Activated CD4-positive, alpha-beta T cell treated with anti-CD3 and anti-CD28 coated beads for 36 hours (primary cell): ENCODE measurements around the gene GOLGA8B. TPM values are rescaled to one million over a fixed set of nuclear protein-coding genes. Genes with fewer than 3 reads are reported as not detected.
A peak's percentile ranks its signal among the peaks of the same experiment; 100 is the strongest.
"Not testable (repeated sequence)": the region's sequence is repeated elsewhere in the genome, so short reads cannot be mapped to it uniquely, and the experiment has no call there.

ENCODE experiments used
- ATAC-seq: fragments of 200-7000 bp; cut with Tn5 transposase; one replicate; pipeline ENCODE4 v1.10.0; 2021; ENCODE audit warnings: mild to moderate bottlenecking, moderate library complexity
- CTCF ChIA-PET: fragments of 350-600 bp; sonication (Branson Sonifier 250); formaldehyde crosslinking; loops from one replicate; lab custom pipeline; 2021; ENCODE audit warnings: antibody characterized with exemption; lab: Charles Lee
- POLR2A ChIA-PET: fragments of 350-600 bp; sonication (Branson Sonifier 250); formaldehyde crosslinking; loops from one replicate; lab custom pipeline; 2021; ENCODE audit warnings: antibody characterized with exemption, inconsistent platforms; lab: Charles Lee
- DNase-seq: peaks from one replicate; pipeline ENCODE4 v3.0.0-alpha.2; 2020
- H3K27ac Mint-ChIP-seq: one replicate; pipeline ENCODE4 v1.8.0; 2021; ENCODE audit warnings: mixed read lengths
- H3K27me3 Mint-ChIP-seq: one replicate; pipeline ENCODE4 v1.8.0; 2021; ENCODE audit warnings: mixed read lengths
- H3K36me3 Mint-ChIP-seq: one replicate; pipeline ENCODE4 v1.8.0; 2021; ENCODE audit warnings: low read depth, mixed read lengths
- H3K4me1 Mint-ChIP-seq: one replicate; pipeline ENCODE4 v1.8.0; 2021; ENCODE audit warnings: mixed read lengths
- H3K4me3 Mint-ChIP-seq: one replicate; pipeline ENCODE4 v1.8.0; 2021; ENCODE audit warnings: mild to moderate bottlenecking, moderate library complexity, mixed read lengths
- H3K9me3 Mint-ChIP-seq: one replicate; pipeline ENCODE4 v1.8.0; 2021; ENCODE audit warnings: low read depth, mixed read lengths
- intact Hi-C, 2 experiments: fragments of 100-400 bp; cut with DNase I in 1 of 2; cut with micrococcal nuclease in 1 of 2; formaldehyde crosslinking; loops; one replicate each; pipeline versions ENCODE4 v1.14.2 to v1.15.1; 2022 to 2024; cut with DNase I, micrococcal nuclease
- total RNA-seq, 2 experiments: library from RNA; stranded (reverse); gene quantifications; one replicate each; pipeline ENCODE4 v1.2.3, GENCODE V29; 2021

Gene GOLGA8B
- total RNA-seq, 2 experiments from 2014 or later = 47.9 to 49.4 TPM

DNA sequence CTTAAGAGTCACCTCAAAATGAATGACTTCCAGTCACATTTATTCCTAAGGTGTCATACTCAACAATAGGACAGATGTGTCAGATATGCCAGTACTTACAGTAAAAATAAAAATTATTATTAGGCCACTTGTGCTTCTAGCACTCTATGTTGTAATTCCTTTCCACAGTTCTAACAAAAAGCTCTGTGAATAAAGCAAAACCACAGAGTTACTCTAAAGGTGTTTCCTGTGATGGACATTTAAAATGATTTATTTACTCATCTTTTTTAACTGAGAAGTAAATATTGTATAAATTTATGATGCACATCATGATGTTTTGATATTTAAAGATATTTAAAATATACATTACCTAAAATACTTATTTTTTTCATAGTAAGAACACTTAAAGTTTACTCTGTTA lies 13.9 kb upstream of the GOLGA8B start:
- ChIA-PET CTCF (no interaction called here), POLR2A (no interaction called here)
- Mint-ChIP-seq H3K27me3 (peaks cover 15% of the 10 kb centered on the region), H3K4me3 (no peak overlapping the region), H3K36me3 (no peaks in the 10 kb centered on the region), H3K27ac (no peak overlapping the region), H3K9me3 (no peaks in the 10 kb centered on the region), H3K4me1 (no peaks in the 10 kb centered on the region)
- ATAC-seq (no peak), DNase-seq (no peak)
- intact Hi-C loops = no loop called here

DNA sequence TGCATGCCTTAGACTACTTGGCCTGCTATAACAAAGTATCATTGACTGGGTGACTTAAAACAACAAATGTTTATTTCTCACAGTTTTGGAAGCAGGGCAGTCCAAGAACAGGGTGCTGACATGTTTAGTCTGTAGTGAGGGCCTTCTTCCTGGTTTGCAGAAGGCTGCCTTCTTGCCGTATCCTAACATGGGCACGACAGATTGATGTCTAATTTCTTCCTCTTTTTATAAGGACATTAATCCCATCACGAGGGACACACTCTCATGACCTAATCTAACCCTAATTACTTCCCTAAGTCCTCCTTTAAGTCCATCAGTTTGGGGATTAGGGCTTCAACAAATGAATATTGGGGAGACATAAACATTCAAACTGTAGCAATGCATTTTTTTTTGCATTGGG lies 10.9 kb upstream of the GOLGA8B start:
- CTCF ChIA-PET = no interaction called here
- Mint-ChIP-seq H3K4me1 (no peaks in the 10 kb centered on the region), H3K9me3 (no peaks in the 10 kb centered on the region), H3K27ac (no peak overlapping the region), H3K36me3 (no peaks in the 10 kb centered on the region), H3K4me3 (no peak overlapping the region), H3K27me3 (peaks cover 8% of the 10 kb centered on the region)
- ATAC-seq (no peak), DNase-seq (no peak)
- intact Hi-C loops = no loop called here
- POLR2A ChIA-PET = no interaction called here

DNA sequence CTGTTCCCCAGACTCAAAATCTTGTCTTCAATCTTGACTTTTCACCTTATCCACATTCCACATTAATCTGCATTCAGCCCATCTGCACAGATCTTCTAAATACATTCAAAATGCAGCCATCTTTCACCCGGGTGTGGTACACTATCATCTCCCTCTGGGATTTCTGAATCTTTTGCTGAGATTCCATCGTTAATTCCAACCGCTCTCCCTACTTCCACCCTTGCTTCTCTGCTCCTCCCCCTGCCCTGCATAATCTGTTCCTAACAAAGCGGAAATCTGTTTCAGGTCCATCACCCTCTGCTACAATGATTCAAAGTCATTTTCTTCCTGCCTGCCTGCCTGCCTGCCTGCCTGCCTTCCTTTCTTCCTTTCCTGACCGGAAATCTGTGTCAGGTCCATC lies 7.9 kb upstream of the GOLGA8B start:
- H3K27ac Mint-ChIP-seq = no peak overlapping the region
- CTCF ChIA-PET = no interaction called here
- H3K9me3 Mint-ChIP-seq = no peaks in the 10 kb centered on the region
- intact Hi-C loops = no loop called here
- H3K36me3 Mint-ChIP-seq = no peaks in the 10 kb centered on the region
- peaks cover 3% of the 10 kb centered on the region for H3K4me1 Mint-ChIP-seq
- H3K27me3 Mint-ChIP-seq = peaks cover 11% of the 10 kb centered on the region
- no peak overlapping the region for H3K4me3 Mint-ChIP-seq
- DNase-seq = no peak
- POLR2A ChIA-PET = no interaction called here
- no peak for ATAC-seq

DNA sequence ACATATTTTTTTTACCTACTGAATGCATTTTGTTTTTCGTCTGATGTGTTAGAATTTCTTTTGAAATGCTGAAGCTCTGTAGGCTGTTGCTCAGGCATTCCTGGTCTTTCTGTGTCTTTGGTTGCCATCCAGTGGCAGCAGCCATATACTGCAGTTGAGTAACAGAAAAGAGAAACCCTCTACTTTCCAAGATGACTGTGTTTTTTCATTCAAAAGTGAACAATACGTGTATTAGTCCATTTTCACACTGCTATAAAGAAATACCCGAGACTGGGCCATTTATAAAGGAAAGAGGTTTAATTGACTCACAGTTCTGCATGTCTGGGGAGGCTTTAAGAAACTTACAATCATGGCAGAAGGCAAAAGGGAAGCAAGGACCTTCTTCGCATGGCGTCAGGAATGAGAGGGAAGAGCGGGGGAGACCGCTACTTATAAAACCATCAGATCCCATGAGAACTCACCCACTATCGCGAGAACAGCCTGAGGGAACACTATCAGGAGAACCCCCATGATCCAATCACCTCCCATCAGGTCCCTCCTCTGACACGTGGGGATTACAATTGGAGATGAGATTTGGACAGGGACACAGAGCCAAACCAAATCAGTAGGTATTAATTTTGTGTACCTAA lies 4.7 kb upstream of the GOLGA8B start:
- no peaks in the 10 kb centered on the region for H3K9me3 Mint-ChIP-seq
- no peaks in the 10 kb centered on the region for H3K36me3 Mint-ChIP-seq
- intact Hi-C loops = loop anchor here (1.0 to 5.0 kb wide), 11 partner anchors 71 to 526 kb away; partner anchors contain the start of genes NOP10 (in 2 of the 2), NUTM1 (in 2 of the 2), GOLGA8A (in 1 of the 2) and KATNBL1 (in 1 of the 2)
- DNase-seq (peak; percentile 78), ATAC-seq (peak; percentile 64)
- CTCF ChIA-PET = interaction anchor here (0.7 to 1.9 kb wide), 22 partner anchors 23 to 525 kb away, joined by 3 to 12 read pairs (median 3); partner anchors contain the start of genes GOLGA8A, KATNBL1 and NOP10
- H3K4me3 Mint-ChIP-seq = peak overlapping the region; percentile 74
- H3K27me3 Mint-ChIP-seq = peaks cover 22% of the 10 kb centered on the region
- H3K27ac Mint-ChIP-seq = peak overlapping the region; percentile 71
- POLR2A ChIA-PET = no interaction called here
- H3K4me1 Mint-ChIP-seq = peaks cover 6% of the 10 kb centered on the region

- intact Hi-C loops = loop anchor here in 1 of 2 experiments (5.0 kb wide), 2 partner anchors 149 to 474 kb away; partner anchors contain the start of gene GOLGA8A
- ATAC-seq, H3K9me3 Mint-ChIP-seq, H3K36me3 Mint-ChIP-seq, H3K27ac Mint-ChIP-seq, H3K4me3 Mint-ChIP-seq, CTCF ChIA-PET, DNase-seq, POLR2A ChIA-PET: not testable (repeated sequence)
- Mint-ChIP-seq H3K27me3 (peaks cover 16% of the 10 kb centered on the region), H3K4me1 (peaks cover 20% of the 10 kb centered on the region)
Observed at GRCh38 chr15:34585966-34586365, 2.5 kb upstream of the GOLGA8B start.

- H3K4me3 Mint-ChIP-seq = no peak overlapping the region
- no peaks in the 10 kb centered on the region for H3K9me3 Mint-ChIP-seq
- peaks cover 24% of the 10 kb centered on the region for H3K4me1 Mint-ChIP-seq
- POLR2A ChIA-PET = interaction anchor here (0.6 kb wide), 1 partner anchor 257 kb away, joined by 3 read pairs; no protein-coding TSS in a partner anchor
- ATAC-seq (no peak), DNase-seq (no peak)
- intact Hi-C loops = loop anchor here in 1 of 2 experiments (5.0 kb wide), 2 partner anchors 148 to 473 kb away; partner anchors contain the start of gene GOLGA8A
- CTCF ChIA-PET = interaction anchor here (1.7 kb wide), 1 partner anchor 475 kb away, joined by 4 read pairs; no protein-coding TSS in a partner anchor
- H3K27me3 Mint-ChIP-seq = peaks cover 16% of the 10 kb centered on the region
- H3K27ac Mint-ChIP-seq = no peak overlapping the region
- H3K36me3 Mint-ChIP-seq = peaks cover 2% of the 10 kb centered on the region
Observed at GRCh38 chr15:34584996-34585395, 1.5 kb upstream of the GOLGA8B start.

DNA sequence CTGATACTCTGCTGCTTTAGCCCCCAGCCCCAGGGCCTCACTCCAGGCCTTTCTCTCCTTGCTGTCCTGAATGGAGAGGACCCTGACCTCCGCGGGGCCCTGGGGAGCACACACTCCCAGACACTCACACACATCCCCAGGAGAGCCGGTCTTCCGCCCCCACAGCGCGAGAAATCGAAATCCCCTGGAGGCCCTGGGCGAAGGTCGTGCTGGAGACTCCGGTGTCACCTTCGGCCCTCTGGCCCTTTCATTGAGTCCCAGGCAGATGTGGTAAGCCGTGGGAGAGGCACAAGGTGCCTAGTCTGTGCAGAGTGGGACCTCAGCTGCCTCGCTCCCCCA lies 848 bp upstream of the GOLGA8B start:
- H3K27me3 Mint-ChIP-seq = peaks cover 16% of the 10 kb centered on the region
- H3K27ac Mint-ChIP-seq = no peak overlapping the region
- intact Hi-C loops = no loop called here
- ATAC-seq = no peak
- ChIA-PET POLR2A (interaction anchor here (1.5 kb wide), 1 partner anchor 482 kb away, joined by 3 read pairs; the partner anchor contains the start of gene PGBD4), CTCF (interaction anchor here (1.7 kb wide), 1 partner anchor 474 kb away, joined by 4 read pairs; no protein-coding TSS in a partner anchor)
- peaks cover 2% of the 10 kb centered on the region for H3K36me3 Mint-ChIP-seq
- H3K4me1 Mint-ChIP-seq = peaks cover 29% of the 10 kb centered on the region
- peak overlapping the region; percentile 89 for H3K4me3 Mint-ChIP-seq
- no peaks in the 10 kb centered on the region for H3K9me3 Mint-ChIP-seq
- no peak for DNase-seq

DNA sequence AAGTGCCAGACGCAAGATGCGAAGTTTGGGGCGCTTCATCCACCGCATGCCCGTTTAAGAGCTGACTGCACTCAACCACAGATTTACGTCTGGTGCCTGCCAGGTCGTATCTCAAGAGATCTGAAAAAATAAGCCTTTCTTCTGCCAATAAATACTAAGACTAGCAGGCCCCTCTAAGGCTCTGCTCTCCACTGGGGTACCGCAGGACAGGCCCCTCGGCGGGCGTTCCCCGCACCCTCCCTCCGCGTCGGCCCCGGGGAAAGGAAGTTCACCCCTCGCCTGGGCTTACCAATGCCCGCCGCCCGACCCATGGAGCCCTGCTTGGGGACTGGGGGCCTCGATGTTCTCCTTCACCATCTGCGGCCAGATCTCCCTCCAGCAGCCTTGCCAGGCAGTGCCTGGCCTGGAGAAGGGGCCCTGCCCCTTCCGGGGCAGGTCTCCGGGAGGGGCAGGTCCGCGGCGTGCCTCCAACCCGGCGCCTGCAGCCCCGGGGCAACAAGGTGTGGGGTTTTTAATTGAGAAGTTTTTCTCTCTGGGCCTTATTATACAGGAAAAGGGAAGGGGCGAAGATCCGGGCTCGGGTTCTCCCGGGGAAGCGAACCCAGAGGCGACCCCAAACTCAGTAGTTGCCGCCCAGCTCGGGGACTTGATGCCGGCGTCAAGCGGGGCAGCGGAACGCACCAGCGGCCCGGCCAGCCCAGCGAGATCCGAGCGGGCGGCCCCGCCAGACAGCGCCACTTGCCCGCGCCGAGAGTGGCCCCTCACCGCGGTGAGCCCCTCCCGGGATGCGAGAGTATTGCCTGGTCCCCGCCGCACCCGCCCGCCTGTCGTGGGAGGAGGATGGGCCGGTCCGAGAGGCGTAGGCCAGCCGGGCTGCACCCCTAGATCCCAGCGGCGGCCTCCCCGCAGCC lies 735 bp downstream of the GOLGA8B start:
- H3K27me3 Mint-ChIP-seq = peaks cover 13% of the 10 kb centered on the region
- ChIA-PET CTCF (interaction anchor here (0.7 to 0.9 kb wide), 3 partner anchors 215 to 305 kb away, joined by 4 read pairs; partner anchors contain the start of gene LPCAT4), POLR2A (interaction anchor here (0.7 to 1.5 kb wide), 3 partner anchors 216 to 481 kb away, joined by 3 to 4 read pairs (median 3); partner anchors contain the start of genes LPCAT4, PGBD4 and SLC12A6)
- intact Hi-C loops = loop anchor here in 1 of 2 experiments (1.0 kb wide), 1 partner anchor 480 kb away; the partner anchor contains the start of gene PGBD4
- peaks cover 2% of the 10 kb centered on the region for H3K36me3 Mint-ChIP-seq
- peak overlapping the region; percentile 89 for H3K4me3 Mint-ChIP-seq
- H3K4me1 Mint-ChIP-seq = peaks cover 41% of the 10 kb centered on the region
- ATAC-seq (peak; percentile 56), DNase-seq (peak; percentile 68)
- H3K9me3 Mint-ChIP-seq = no peaks in the 10 kb centered on the region
- peak overlapping the region; percentile 69 for H3K27ac Mint-ChIP-seq

- peak overlapping the region; percentile 89 for H3K4me3 Mint-ChIP-seq
- POLR2A ChIA-PET, H3K36me3 Mint-ChIP-seq, CTCF ChIA-PET, DNase-seq, H3K9me3 Mint-ChIP-seq, ATAC-seq: not testable (repeated sequence)
- peak overlapping the region; percentile 67 for H3K27ac Mint-ChIP-seq
- H3K4me1 Mint-ChIP-seq = peaks cover 49% of the 10 kb centered on the region
- intact Hi-C loops = loop anchor here in 1 of 2 experiments (1.0 kb wide), 1 partner anchor 480 kb away; the partner anchor contains the start of gene PGBD4
- peaks cover 13% of the 10 kb centered on the region for H3K27me3 Mint-ChIP-seq
Observed at GRCh38 chr15:34581687-34582460, 1.6 kb downstream of the GOLGA8B start.

DNA sequence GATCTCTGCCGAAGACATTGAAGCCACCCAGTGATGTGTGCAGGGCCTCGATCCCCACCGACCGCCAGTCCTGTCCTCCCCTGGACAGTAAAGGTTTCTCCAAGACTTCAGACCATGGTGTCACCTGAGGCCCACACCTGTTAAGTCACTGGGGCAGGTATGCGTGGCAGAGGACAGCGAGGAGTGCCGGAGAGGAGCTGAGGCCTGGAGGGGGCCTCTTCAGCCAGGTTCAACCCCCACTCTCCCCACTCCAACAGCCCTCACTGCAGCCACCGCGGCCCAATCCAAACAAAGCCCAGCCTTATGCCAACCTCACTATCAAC lies 2.4 kb downstream of the GOLGA8B start:
- intact Hi-C loops = no loop called here
- no peak for ATAC-seq
- H3K4me3 Mint-ChIP-seq = no peak overlapping the region
- H3K27me3 Mint-ChIP-seq = peaks cover 9% of the 10 kb centered on the region
- POLR2A ChIA-PET = interaction anchor here (0.7 kb wide), 1 partner anchor 340 kb away, joined by 9 read pairs; no protein-coding TSS in a partner anchor
- H3K4me1 Mint-ChIP-seq = peaks cover 55% of the 10 kb centered on the region
- H3K27ac Mint-ChIP-seq = no peak overlapping the region
- DNase-seq = no peak
- H3K9me3 Mint-ChIP-seq = no peaks in the 10 kb centered on the region
- H3K36me3 Mint-ChIP-seq = peaks cover 2% of the 10 kb centered on the region
- CTCF ChIA-PET = no interaction called here
